DMS53 (cell line): ENCODE measurements around the gene CCNL1.
A peak's percentile ranks its signal among the peaks of the same experiment; 100 is the strongest.
"Not testable (repeated sequence)": the region's sequence is repeated elsewhere in the genome, so short reads cannot be mapped to it uniquely, and the experiment has no call there.

Experiments
- DNase-seq: peaks from one replicate; lab custom pipeline; 2025; lab: John Stamatoyannopoulos, UW

The CCNL1 gene

GRCh38 chr3:157159762-157160657, at the start of gene CCNL1:
CCNL1 (minus strand) TSS chr3:157160147; CDS start chr3:157160094, 53 bp downstream.
- peak; percentile 98 for DNase-seq

- DNase-seq: no peak
Measured at GRCh38 chr3:157204880-157205279, 44.9 kb upstream of the CCNL1 start.

- DNase-seq: peak; percentile 37
Measured at GRCh38 chr3:157204431-157204830, 44.5 kb upstream of the CCNL1 start.

GRCh38 chr3:157201648-157202278, 41.8 kb upstream of the CCNL1 start:
- peak; percentile 48 for DNase-seq

GRCh38 chr3:157199841-157200240, 39.9 kb upstream of the CCNL1 start:
- no peak for DNase-seq

- DNase-seq: no peak
Measured at GRCh38 chr3:157195965-157196364, 36.0 kb upstream of the CCNL1 start.

GRCh38 chr3:157191149-157191548, 31.2 kb upstream of the CCNL1 start:
- not testable (repeated sequence) for DNase-seq

GRCh38 chr3:157190380-157190872, 30.5 kb upstream of the CCNL1 start:
- no peak for DNase-seq

- no peak for DNase-seq
Measured at GRCh38 chr3:157188391-157188790, 28.4 kb upstream of the CCNL1 start.

- DNase-seq: no peak
Measured at GRCh38 chr3:157182879-157183278, 22.9 kb upstream of the CCNL1 start.

GRCh38 chr3:157180262-157180661, 20.3 kb upstream of the CCNL1 start:
- no peak for DNase-seq

GRCh38 chr3:157179365-157179803, 19.4 kb upstream of the CCNL1 start:
- DNase-seq: no peak

- not testable (repeated sequence) for DNase-seq
Measured at GRCh38 chr3:157178503-157179364, 18.8 kb upstream of the CCNL1 start.

- DNase-seq: not testable (repeated sequence)
Measured at GRCh38 chr3:157177801-157178453, 18.0 kb upstream of the CCNL1 start.

- DNase-seq: no peak
Measured at GRCh38 chr3:157176934-157177333, 17.0 kb upstream of the CCNL1 start.

GRCh38 chr3:157175691-157176507, 16.0 kb upstream of the CCNL1 start:
- peak; percentile 49 for DNase-seq

GRCh38 chr3:157174649-157175498, 14.9 kb upstream of the CCNL1 start:
- DNase-seq: peak; percentile 99

- peak; percentile 75 for DNase-seq
Measured at GRCh38 chr3:157174290-157174648, 14.3 kb upstream of the CCNL1 start.

GRCh38 chr3:157173343-157173742, 13.4 kb upstream of the CCNL1 start:
- not testable (repeated sequence) for DNase-seq

GRCh38 chr3:157172746-157173145, 12.8 kb upstream of the CCNL1 start:
- DNase-seq: no peak
